Peyer's patch (tissue), 4 donors: ENCODE measurements around the gene RHOA.

Experiments
- POLR2A ChIP-seq, 2 donors: fragments of 450-650 bp; IDR thresholded peaks; one replicate each; pipeline ENCODE4 v1.5.1; 2017; ENCODE audit warnings: antibody characterized with exemption in 2 of 2, mild to moderate bottlenecking in 2 of 2, moderate library complexity in 2 of 2
- TF ChIP-seq, protein P1 (sequence below), 6 experiments: fragments of 450-650 bp in 4 of 6; fragments of 200-600 bp in 2 of 6; sonication (generic) in 1 of 6; IDR thresholded peaks; one replicate each; pipeline ENCODE4 v1.5.1; 2017 to 2019; ENCODE audit warnings: antibody characterized with exemption in 6 of 6, mild to moderate bottlenecking in 3 of 6, moderate library complexity in 1 of 6

DNA sequence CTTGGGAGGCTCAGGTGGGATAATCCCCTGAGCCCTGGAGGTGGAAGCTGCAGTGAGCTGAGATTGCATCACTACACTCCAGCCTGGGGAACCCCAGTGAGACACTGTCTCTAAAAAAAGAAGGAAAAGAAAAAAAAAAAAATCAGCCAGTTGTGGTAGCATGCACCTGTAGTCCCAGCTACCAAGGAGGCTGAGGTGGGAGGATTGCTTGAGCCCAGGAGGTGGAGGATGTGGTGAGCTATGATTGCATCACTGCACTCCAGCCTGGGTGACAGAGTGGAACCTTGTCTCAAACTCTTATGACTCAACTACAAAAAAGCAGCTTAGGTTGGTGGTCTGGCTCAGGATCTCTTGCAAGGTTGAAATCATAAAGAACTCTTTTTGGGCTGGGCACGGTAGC, 34.3 kb downstream of the RHOA start:
- TF ChIP-seq, protein P1, sequence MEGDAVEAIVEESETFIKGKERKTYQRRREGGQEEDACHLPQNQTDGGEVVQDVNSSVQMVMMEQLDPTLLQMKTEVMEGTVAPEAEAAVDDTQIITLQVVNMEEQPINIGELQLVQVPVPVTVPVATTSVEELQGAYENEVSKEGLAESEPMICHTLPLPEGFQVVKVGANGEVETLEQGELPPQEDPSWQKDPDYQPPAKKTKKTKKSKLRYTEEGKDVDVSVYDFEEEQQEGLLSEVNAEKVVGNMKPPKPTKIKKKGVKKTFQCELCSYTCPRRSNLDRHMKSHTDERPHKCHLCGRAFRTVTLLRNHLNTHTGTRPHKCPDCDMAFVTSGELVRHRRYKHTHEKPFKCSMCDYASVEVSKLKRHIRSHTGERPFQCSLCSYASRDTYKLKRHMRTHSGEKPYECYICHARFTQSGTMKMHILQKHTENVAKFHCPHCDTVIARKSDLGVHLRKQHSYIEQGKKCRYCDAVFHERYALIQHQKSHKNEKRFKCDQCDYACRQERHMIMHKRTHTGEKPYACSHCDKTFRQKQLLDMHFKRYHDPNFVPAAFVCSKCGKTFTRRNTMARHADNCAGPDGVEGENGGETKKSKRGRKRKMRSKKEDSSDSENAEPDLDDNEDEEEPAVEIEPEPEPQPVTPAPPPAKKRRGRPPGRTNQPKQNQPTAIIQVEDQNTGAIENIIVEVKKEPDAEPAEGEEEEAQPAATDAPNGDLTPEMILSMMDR (IDR thresholded peaks at IDR 0.05) = no peak
- TF ChIP-seq POLR2A (IDR thresholded peaks at IDR 0.05) = no peak
